ENCODE results near the gene TOR1A.
A peak's percentile ranks its signal among the peaks of the same experiment; 100 is the strongest.

Gene TOR1A

DNA sequence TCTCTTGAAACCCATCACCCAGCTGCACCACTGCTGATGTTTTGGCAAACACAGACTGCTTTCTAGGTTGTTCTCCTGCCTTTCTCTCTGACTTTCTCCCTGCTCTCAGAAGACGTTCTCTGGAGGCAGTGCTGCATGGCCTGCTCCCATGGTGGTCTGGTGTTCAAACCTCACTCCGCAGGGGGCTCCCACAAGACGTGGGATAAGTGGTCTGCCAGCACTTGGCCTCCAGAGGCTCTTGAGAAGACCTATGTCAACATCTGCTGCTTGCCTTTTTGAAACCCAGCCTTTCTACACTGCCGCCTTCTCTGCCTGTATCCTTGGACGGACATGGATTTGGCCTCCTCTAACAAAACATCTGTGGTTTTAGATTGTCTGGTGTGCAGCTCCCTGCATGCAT lies 27.9 kb upstream of the TOR1A start:
- DNase-seq = no peak

DNA sequence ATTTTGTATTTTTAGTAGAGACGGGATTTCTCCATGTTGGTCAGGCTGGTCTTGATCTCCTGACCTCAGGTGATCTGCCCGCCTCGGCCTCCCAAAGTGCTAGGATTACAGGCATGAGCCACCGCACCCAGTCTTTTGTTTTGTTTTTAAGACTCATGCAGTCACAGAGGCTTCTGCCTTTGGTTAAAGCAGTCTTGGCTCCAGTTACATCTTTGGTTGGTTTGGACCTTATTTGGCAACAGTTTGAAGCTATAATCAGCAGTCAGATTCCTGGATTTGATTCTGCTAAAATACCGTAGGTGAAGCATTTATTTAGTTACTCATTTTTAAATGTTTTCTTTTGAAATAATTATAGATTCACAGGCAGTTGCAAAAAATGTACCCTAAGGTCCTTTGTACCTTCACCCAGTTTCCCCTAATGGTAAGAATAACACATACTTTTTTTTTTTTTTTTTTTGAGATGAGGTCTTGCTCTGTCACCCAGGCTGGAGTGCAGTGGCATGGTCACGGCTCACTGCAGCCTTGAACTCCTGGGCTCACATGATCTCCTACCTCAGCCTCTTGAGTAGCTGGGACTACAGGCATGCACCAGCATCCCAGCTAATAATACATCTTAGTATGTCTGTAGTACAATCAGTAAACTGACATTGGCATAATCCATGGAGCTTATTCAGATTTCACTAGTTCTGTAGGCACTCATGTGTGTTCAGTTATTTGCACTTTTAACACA lies 27.1 kb upstream of the TOR1A start:
- DNase-seq = no peak

DNA sequence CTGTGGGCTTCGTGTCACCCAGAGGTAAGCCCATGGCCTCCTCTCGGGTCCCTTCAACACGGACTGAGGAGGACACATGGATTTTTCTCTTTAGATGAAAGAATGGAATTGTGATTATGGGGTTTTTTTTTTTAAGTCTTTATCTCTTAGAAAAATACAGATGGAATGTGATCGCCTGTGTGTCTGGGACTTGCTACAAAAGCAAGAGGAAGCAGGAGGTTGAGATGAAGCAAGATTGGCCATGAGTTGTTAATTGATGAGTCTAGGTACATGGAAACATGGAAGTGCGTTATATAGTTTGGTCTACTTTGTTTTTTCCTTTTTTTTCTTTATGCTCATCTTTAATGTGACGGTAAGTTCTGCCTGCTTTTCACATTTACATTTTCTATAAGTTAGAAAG lies 26.0 kb upstream of the TOR1A start:
- DNase-seq = no peak

DNA sequence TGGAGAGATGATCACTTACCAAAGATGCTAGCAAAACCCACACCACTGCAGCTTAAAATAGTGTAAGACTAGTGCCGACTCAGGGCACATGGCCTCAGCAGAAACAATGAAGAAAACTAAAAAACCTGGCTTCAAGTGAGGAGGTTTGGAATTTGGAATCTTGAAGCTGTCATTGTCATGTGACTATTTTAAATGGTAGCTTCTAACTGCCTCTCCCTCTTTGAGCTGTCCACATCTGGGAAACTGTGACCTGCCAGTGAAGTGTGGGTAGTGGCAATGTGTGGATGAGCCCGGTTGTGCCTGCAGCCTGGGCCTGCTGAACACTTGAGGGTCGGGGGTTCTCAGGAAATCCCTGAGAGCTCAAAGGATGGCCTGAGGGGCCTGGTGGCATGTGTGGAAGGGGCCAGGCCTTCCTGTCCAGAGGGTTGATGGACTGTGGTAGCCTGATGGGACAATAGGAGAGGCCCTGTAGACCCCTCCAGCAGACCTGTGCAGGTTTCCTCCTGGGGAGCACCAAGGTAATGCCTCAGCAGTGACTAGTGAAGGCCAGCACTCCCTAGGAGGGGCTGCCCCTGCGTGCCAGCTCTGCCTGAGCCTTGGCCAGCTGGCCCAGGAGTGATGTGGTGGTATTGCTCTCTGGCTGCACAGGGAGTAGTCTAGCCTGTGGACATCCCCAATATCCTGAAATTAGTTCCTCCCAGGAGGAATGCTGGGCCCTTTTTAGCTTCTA lies 24.9 kb upstream of the TOR1A start:
- DNase-seq = no peak

DNA sequence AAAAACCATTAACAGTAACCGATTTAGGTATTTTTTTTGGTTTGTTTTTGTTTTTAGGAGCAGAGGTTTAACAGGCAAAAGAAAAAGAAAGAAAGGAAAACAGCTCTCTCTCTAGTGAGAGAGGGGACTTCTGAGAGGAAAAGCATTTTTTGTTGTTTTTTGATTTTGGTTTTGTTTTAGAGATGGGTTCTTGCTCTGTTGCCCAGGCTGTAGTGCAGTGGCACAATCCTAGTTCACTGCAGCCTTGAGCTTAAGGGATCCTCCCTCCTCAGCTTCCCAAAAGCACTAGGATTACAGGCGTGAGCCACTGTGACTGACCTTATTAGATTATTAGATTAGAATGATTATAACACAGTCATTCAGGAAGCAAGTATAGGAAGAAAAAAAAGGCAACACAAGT lies 21.4 kb upstream of the TOR1A start:
- no peak for DNase-seq

DNA sequence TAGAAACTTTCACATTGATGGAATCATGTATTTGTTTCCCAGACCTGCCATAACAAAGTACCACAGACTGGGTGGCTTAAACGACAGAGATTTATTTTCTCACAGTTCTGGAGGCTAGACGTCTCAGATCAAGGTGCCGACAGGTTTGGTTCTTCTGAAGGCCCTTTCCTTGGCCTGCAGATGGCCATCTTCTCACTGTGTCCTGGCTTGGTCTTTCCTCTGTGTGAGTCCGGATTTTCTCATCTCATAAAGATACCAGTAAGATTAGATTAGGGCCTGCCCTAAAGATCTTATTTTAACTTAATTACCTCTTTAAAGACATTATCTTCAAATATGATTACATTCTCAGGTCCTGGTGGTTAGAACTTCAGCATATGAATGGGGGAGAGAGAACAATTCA lies 17.1 kb upstream of the TOR1A start:
- DNase-seq = no peak

DNA sequence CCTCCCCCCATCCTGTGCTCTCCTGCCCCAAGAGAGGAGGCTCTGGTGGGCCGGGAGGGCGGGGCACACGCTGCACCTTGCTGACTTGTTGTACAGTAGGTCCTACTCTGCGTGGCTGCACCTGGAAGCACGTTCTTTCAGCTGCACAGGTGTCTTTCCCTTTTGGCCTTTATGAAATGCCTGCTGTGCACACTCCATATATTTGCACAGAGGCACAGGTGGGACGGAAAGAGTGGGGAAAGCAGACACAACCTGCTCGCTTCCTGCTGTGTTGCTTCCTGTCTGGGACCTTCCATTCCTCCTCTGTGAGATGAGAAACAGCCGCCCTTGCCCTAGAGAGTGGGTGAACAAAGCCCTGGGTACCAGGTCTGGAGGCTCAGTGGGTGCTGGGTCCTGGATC lies 16.1 kb upstream of the TOR1A start:
- no peak for DNase-seq

DNA sequence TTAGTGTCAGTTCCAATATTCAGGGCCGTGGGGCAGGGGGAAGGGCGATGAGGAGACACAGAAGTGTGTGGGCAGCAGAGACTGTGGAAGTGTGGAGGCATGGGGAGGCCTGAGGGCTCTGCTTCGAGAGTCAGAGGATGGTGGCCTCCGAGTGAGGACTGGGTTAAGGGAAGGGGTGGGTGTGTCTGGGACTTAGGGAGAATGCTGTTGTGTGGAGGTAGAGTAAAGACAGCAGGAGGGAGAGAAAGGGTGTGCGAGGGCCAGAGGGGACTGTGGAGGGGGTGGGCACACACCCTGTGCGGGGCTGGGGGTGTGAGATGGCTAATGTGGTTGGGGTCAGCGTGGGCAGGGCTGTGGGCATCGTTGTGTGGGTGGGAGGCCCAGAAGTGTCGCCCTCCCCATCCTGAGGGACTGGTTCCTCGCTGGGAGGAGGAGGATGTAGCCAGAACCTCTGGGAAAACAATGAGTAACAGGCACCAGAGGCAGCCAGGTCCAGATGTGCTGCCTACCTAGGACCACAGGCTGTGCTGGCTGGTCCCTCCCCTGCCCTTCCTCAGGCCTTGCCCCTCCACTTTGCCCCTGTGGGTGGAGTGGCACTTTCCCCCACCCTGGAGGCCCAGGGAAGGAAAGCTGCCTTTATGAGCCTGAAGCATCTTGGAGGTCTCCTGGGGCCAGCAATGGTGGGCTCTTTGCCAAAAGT lies 15.5 kb upstream of the TOR1A start:
- DNase-seq = no peak

DNA sequence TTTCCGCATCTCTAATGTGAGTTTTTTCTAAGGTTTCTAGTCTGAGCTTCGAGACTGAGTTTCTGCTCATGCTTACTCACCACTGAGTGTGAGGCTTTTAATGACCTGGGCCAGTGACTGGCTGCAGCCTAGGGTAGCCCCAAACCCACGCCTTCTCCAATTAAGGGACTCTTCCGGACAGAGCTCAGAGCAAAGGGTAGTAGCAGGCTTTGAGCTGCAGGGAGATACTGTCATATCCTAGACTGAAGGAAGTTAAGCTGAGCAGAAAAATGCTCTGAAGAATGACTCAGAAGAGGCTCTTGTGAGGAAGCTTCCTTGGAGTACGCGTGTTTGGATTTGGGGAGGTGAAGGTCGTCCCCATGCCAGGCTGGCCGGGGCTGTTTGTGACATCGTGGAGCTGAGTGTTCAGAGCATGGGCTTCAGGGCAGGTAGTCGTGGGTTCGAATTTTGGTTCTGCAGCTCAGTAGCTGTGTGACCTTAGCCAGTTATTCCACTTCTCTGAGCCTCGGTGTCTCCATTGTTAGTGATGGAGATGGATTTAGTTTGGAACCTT lies 14.8 kb upstream of the TOR1A start:
- DNase-seq = no peak

DNA sequence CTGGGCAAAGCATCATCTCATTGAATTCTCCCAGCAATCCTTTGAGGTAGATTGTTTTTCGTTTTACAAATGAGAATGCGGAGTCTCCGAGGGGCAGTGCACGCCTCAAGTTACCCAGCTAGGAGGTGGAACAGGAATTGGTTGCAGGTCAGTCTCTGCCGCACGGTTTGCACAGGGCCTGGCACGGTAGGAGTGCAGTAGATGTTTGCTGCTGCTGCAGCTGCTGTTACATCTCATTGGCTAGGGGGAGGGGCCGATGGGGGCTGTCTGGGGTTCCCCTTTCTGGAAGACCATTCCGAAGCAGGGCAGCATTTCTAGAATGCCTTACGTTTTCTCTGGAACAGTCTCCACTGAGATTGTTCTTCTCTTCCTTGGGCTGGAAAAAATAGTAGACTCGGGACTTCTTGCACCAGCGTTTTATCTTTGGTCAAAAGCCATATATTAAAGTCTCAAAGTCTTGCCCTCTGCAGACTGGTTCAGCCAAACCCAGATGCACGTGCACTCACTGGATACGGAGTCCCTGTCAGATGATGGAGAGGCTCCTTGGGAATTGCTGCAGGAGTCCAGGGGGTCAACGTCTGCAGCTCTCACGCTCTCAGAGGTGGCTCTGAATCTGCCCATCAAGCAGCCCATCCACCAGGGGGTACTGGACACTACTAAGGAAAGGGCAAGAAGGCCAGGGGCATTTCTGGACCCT lies 12.5 kb upstream of the TOR1A start:
- peak in 1 of 2 donors; percentile 50 for DNase-seq

DNA sequence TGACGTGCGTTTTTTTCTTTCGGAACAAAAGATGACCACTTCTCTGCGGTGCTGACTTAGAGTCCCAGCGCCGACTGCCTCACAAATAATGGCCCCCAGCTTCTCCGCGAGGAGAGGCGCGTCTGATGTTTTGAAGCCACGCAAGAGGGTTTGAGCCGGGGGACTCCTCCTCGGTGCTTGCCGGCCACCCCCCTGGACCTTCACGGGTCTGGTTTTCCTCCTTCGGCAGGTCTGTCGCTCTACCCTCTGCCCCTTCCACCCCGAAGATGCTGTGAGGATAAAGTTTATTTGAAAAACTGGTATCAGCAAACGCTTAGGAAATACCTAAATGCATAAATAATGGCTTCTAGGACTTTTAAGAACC lies 11.9 kb upstream of the TOR1A start:
- no peak for DNase-seq

DNA sequence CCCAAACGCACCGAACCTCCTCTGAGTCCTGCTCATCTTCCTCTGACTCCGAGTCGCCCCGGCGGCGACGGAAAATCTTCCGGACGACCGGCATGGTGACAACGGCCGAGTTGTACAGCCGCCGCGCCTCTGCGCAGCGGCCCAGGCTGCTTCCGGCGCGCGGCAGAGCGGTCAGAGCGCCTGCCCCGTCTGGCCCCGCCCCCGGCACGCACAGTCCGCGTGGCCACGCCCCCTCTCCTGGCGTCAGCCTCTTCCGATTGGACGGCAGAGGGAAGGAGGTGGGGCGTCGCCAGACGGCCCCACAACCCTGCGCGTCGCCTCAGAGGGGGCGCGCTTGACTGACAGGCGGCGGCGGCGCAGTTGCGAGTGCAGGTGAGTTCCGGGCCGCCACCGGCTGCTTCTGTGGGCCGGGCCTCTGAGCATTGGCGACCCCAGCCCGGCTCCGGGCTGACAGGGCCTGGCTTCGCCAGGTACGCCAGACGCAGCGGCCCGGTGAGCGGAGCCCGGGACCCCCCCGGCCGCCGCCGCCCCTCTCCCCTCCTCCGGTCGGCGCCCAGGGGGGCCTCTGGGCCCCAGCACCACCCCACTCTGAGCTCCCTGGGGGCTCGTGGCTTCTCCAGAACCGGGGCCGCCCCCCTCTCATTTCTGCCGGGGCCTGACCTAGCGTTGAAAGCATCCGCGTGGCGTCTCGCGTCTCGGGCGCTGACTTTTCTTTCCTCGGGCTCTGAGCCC lies 11.4 kb upstream of the TOR1A start, which contains the start of the genes C9orf78 and USP20:
Gene C9orf78 (minus strand): TSS at position 148 of the 732 bp plus-strand sequence. CDS start 54 bp downstream, at position 94.
Gene USP20 (plus strand): TSS at position 331 of the 732 bp plus-strand sequence. CDS start 17,098 bp downstream, outside the sequence.
- DNase-seq = peak; percentile 84 to 88

DNA sequence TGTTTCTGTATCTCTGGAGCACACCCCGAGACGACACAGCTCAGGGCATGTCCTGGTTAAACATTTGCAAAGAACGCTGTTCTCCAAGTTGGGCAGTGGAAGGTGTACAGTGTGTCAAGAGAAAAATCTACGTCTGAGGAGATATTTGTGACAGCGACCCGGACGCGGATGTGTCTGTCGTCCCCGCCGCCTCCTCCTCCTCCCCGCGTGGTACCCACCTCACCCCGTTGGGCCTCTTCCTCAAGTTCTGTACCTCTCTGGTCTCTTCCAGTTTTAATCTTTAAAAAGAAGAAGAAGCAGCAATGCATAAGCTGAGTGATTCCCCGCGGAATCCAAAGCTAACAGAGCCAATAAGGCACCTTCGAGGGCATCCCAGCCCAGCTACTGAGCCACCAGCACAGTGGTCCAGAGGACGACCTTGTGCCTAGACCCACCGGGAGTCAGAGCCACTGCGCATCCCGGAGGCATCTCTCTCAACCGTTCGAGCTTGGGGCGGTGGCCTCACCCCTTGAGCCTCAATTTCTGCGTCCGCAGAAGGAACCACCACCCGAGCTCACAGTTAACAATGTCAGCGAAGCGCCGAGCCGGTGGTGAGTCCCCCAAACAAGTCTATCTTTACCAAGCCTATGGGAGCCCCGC lies 10.7 kb upstream of the TOR1A start:
- DNase-seq = no peak

DNA sequence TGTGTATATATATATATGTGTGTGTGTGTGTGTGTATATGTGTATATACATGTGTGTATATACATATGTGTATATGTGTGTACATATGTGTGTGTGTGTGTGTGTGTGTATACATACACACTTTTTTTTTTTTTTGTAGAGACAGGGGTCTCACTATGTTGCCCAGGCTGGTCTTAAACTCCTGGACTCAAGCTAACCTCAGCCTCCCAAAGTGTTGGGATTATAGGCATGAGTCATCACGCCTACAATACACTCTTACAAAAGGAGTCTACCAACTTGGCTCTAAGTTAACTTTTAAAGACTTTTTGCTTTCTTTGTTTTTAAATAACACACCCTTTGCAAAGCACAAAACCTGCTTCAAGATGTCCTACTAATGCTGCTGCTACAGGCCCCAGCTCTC lies 9.0 kb upstream of the TOR1A start:
- DNase-seq = no peak

DNA sequence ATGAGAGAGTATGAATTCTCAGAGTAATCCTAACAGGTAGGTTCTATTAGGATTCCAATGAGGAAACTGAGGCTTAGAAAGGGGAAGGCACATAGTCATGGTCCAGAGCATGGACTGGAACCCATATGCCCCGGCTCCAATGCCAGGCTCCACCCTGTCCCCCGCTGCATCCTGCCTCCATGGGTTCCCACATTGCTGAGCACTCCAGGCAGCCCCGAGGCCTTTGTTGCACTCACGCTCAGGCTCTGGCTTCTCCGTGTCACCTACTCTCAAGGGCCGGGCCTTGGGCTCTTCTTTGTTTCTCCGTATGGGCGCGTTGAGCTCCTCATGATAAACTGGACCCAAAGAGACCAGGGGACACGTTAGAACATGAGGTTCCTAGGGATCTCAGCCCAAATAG lies 5.0 kb upstream of the TOR1A start:
- DNase-seq = no peak

DNA sequence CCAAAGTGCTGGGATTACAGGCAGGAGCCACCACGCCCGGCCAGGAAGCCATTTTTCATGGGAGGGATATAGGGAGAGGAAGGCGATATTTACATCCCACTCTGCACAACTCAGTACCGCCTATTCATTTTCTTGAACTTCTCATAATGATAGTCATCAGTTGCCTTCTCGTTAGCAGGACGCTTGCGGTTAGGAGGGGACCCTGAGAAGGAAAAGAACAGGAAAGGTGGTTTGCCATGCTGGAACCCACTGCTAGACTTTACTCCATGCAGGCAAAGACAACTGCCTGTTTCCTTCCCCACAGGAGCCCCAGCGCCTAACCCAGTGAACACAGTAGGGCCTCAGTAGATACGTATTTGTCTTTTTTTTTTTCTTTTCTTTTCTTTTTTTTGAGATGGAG lies 4.1 kb upstream of the TOR1A start:
- DNase-seq = no peak

DNA sequence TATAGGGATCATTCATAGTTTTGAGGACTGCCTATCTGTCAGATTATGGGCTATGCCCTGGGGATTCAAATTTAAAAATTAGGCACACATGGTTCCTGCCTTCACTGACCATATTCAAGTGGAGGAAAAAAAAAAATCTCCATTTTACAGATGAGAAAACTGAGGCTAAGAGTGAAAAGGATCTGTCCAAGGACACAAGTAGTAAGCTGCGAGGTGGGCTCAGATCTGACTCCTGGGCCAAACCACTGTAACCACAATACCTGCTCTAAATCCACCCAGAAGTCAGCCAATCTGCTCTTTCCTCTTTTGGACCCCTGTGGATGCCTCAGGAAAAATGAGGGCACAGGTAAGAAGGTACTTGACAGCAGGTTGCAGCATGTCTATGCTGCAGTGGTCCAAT lies 2.8 kb upstream of the TOR1A start:
- DNase-seq = no peak

DNA sequence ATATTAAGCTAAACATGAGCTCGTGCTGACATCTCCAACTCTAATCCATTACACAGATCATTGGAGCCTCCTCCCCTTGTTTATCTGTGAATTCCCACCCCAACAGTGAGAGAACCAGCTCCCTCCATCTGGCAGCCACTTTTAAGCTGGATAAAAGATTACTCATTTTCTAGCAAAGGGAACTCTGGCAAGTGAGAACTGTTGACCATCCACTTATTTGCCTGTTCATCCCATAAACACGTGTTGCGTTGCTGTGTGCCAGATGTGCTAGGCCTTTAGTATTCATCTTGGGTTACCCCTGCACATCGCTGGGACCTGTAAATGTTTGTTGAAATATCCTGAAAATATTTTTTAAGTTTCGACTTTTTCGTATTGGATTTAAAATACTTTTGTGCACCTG lies 2.4 kb upstream of the TOR1A start:
- DNase-seq = no peak

DNA sequence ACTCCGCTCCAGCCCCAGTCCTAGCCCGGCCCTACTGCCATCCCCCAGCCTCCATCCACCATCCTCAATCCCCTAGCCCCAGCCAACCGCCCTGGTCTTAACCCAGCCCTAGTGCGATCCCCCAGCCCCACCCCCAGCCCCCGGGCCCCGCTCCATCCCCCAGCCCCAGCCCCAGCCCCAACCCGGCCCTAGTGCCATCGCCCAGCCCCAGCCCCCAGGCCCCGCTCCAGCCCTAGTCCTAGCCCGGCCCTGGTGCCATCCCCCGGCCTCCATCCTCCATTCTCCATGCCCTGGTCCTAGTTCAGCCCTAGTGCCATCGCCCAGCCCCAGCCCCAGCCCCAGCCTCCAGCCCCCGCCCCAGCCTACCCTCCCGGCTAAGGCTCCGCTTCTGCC lies 398 bp downstream of the TOR1A start:
- no peak for DNase-seq

DNA sequence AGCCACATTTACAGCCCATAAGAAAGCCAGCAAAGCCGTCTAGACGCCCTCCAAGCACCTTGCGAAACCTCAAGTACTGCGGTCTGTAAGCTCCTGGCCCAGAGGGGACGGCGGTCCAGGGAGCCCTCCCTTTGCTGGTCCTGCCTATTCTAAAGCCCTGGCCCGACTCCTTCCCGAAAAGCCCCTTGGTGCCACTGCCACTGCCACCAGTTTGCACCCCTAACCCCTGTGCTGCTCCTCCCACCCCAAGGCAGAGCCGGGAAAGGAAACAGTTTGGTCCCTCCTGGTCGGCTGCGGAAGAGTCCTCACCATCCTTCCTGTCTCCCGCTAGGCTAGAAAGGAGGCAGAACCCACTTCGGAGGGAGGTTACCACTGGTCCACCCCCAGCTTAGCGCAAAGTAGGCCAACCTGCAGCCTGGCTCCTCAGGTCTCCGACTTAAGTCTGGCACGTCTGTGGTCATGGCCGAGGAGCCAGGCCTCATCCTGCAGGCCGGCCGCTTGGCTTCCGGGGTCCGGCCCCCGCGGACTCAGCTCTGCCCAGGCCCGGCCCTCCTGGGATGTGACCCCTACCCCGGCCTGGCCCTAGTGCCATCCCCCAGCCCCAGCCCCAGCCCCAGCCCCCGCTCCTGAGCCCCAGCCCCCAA lies 916 bp downstream of the TOR1A start:
- DNase-seq = no peak

All from bone marrow (tissue), 2 donors.